NCI-H2227 treated with DMSO at 0.1 percent for 48 hours (cell line): ENCODE data around the gene CDH15.
"Not testable (repeated sequence)": the region's sequence is repeated elsewhere in the genome, so short reads cannot be mapped to it uniquely, and the experiment has no call there.

ENCODE experiments used
- DNase-seq: peaks from one replicate; lab custom pipeline; 2025; lab: John Stamatoyannopoulos, UW

CDH15 gene

GRCh38 chr16:89187770-89188392, 16.3 kb downstream of the CDH15 start:
- DNase-seq, result no peak

- DNase-seq, result not testable (repeated sequence)
These were observed 17.2 kb downstream of the CDH15 start for GRCh38 chr16:89188471-89189357.

- DNase-seq, result no peak
These were observed 17.9 kb downstream of the CDH15 start for GRCh38 chr16:89189358-89190025.

- no peak for DNase-seq
These were observed 18.8 kb downstream of the CDH15 start for GRCh38 chr16:89190150-89190958.

- DNase-seq, result no peak
These were observed 19.7 kb downstream of the CDH15 start for GRCh38 chr16:89191033-89191900.

- no peak for DNase-seq
These were observed 20.3 kb downstream of the CDH15 start for GRCh38 chr16:89191901-89192185.

- DNase-seq, result not testable (repeated sequence)
These were observed 20.8 kb downstream of the CDH15 start for GRCh38 chr16:89192186-89192955.

GRCh38 chr16:89192956-89193575, 21.5 kb downstream of the CDH15 start:
- DNase-seq, result no peak

- no peak for DNase-seq
These were observed 22.2 kb downstream of the CDH15 start for GRCh38 chr16:89193576-89194293.

GRCh38 chr16:89194340-89195311, 23.1 kb downstream of the CDH15 start:
- no peak for DNase-seq

GRCh38 chr16:89195521-89196171, 24.1 kb downstream of the CDH15 start:
- no peak for DNase-seq

- DNase-seq, result no peak
These were observed 25.6 kb downstream of the CDH15 start for GRCh38 chr16:89197033-89197632.

GRCh38 chr16:89197633-89198416, 26.3 kb downstream of the CDH15 start:
- no peak for DNase-seq

- DNase-seq, result no peak
These were observed 27.1 kb downstream of the CDH15 start for GRCh38 chr16:89198417-89199240.
